Measurements from ENCODE around the gene TIMM9. TPM values are rescaled to one million over a fixed set of nuclear protein-coding genes. Genes with fewer than 3 reads are reported as not detected.
"Not testable (repeated sequence)": the region's sequence is repeated elsewhere in the genome, so short reads cannot be mapped to it uniquely, and the experiment has no call there.

The TIMM9 gene
- total RNA-seq, 1 experiment from 2014 or later = 44.5 TPM

DNA sequence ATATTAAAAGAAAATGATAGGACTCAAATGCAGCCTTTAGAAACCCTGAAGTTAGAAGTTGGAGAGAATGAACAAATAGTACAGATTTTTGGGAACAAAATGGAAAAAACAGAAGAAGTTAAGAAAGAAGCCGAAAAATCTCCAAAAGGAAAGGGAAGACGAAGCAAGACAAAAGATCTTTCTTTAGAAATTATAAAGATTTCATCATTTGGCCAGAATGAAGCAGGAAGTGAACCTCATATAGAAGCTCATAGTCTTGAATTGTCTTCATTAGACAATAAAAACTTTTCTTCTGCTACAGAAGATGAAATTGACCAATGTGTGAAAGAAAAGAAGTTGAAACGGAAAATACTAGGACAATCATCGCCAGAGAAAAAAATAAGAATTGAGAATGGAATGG is 63.0 kb downstream of the TIMM9 start:
- Mint-ChIP-seq H3K4me3 (ENCODE audit: low read depth, unreplicated experiment) (no peak overlapping the region), H3K27ac (ENCODE audit: unreplicated experiment) (no peak overlapping the region), H3K36me3 (ENCODE audit: insufficient read depth, unreplicated experiment) (peaks cover 17% of the 10 kb centered on the region), H3K27me3 (ENCODE audit: unreplicated experiment) (no peaks in the 10 kb centered on the region), H3K9me3 (ENCODE audit: low read depth, unreplicated experiment) (no peaks in the 10 kb centered on the region), H3K4me1 (ENCODE audit: low read depth, unreplicated experiment) (no peaks in the 10 kb centered on the region)
- intact Hi-C loops (cut with micrococcal nuclease; ENCODE audit: unreplicated experiment) = no loop called here
- CTCF ChIA-PET = no interaction called here
- no TSS peak for BruUV-seq (replicated peaks)
- TF ChIP-seq, protein P1, sequence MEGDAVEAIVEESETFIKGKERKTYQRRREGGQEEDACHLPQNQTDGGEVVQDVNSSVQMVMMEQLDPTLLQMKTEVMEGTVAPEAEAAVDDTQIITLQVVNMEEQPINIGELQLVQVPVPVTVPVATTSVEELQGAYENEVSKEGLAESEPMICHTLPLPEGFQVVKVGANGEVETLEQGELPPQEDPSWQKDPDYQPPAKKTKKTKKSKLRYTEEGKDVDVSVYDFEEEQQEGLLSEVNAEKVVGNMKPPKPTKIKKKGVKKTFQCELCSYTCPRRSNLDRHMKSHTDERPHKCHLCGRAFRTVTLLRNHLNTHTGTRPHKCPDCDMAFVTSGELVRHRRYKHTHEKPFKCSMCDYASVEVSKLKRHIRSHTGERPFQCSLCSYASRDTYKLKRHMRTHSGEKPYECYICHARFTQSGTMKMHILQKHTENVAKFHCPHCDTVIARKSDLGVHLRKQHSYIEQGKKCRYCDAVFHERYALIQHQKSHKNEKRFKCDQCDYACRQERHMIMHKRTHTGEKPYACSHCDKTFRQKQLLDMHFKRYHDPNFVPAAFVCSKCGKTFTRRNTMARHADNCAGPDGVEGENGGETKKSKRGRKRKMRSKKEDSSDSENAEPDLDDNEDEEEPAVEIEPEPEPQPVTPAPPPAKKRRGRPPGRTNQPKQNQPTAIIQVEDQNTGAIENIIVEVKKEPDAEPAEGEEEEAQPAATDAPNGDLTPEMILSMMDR (IDR thresholded peaks at IDR 0.05; ENCODE audit: unreplicated experiment) = no peak
- no peak for DNase-seq

DNA sequence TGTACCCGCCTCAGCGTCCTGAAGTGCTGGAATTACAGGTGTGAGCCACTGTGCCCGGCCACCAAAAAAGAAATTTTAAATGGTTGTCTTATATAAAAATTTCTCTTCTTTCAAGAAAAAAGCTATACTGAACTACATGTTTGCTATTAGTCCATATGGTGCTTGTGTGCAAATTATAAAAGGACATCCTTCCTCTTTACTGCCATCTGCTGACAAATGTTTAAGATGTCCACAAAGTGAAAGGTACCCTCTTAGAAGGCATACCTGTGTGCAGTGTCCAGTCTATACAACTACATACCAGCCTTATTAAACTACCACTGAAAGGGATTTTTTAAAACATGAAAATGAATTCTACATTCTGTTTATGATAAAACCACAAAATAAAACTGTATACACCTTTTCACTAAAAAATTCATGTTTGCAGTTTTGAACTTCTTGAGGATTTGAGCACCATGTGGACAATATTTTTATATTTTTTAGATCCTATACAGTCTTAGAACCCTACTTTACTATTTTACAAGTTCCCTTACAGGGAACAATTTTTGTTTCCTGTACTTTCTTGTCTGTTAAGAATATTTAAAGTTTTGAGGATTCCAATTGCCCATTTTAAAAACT is 64.4 kb downstream of the TIMM9 start:
- Mint-ChIP-seq H3K9me3 (ENCODE audit: low read depth, unreplicated experiment) (no peaks in the 10 kb centered on the region), H3K4me1 (ENCODE audit: low read depth, unreplicated experiment) (no peaks in the 10 kb centered on the region), H3K27ac (ENCODE audit: unreplicated experiment) (no peak overlapping the region), H3K27me3 (ENCODE audit: unreplicated experiment) (no peaks in the 10 kb centered on the region), H3K4me3 (ENCODE audit: low read depth, unreplicated experiment) (no peak overlapping the region), H3K36me3 (ENCODE audit: insufficient read depth, unreplicated experiment) (peaks cover 17% of the 10 kb centered on the region)
- BruUV-seq (replicated peaks) = no TSS peak
- TF ChIP-seq, protein P1 (IDR thresholded peaks at IDR 0.05; ENCODE audit: unreplicated experiment) = no peak
- intact Hi-C loops (cut with micrococcal nuclease; ENCODE audit: unreplicated experiment) = loop anchor here (1.0 kb wide), 1 partner anchor 255 kb away; no protein-coding TSS in a partner anchor
- DNase-seq = no peak
- CTCF ChIA-PET = no interaction called here

DNA sequence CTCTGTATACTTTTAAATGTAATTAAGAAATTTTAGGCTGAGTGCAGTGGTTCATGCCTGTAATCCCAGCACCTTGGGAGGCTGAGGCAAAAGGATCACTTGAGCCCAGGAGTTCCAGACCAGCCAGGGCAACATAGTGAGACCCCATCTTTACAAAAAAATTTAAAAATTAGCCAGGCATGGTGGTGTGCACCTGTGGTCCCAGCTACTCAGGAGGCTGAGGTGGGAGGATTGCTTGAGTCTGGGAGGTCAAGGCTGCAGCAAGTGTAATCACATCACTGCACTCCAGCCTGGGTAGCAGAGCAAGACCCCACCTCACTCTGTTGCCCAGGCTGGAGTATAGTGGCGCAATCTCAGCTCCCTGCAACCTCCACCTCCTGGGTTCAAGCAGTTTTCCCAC is 65.1 kb downstream of the TIMM9 start:
- H3K27ac Mint-ChIP-seq (ENCODE audit: unreplicated experiment); BruUV-seq (replicated peaks); H3K9me3 Mint-ChIP-seq (ENCODE audit: low read depth, unreplicated experiment); H3K4me3 Mint-ChIP-seq (ENCODE audit: low read depth, unreplicated experiment); H3K27me3 Mint-ChIP-seq (ENCODE audit: unreplicated experiment); DNase-seq; H3K4me1 Mint-ChIP-seq (ENCODE audit: low read depth, unreplicated experiment): not testable (repeated sequence)
- peaks cover 17% of the 10 kb centered on the region for H3K36me3 Mint-ChIP-seq (ENCODE audit: insufficient read depth, unreplicated experiment)
- intact Hi-C loops (cut with micrococcal nuclease; ENCODE audit: unreplicated experiment) = loop anchor here (1.0 kb wide), 1 partner anchor 254 kb away; no protein-coding TSS in a partner anchor
- CTCF ChIA-PET = interaction anchor here (0.6 kb wide), 1 partner anchor 34 kb away, joined by 3 read pairs; no protein-coding TSS in a partner anchor

Other genes with a start within 250 kb of the TIMM9 start
- 39.4 and 42.3 TPM in 2 replicates for gene ACTR10, start 227.4 kb downstream of the TIMM9 start, total RNA-seq (2022)
- gene PSMA3, start 182.7 kb downstream of the TIMM9 start, total RNA-seq (2022) = 222 and 260 TPM in 2 replicates
- gene ARID4A, start 129.0 kb downstream of the TIMM9 start, total RNA-seq (2022) = 24.9 and 26.7 TPM in 2 replicates
- not detected in 2 replicates for gene TOMM20L, start 31.6 kb downstream of the TIMM9 start, total RNA-seq (2022)
- gene KIAA0586, start 188 bp upstream of the TIMM9 start, total RNA-seq (2022) = 16.7 and 19.3 TPM in 2 replicates
- not detected in 2 replicates for gene DACT1, start 210.4 kb upstream of the TIMM9 start, total RNA-seq (2022)